ENCODE measurements around the gene DIPK1A.

The DIPK1A gene

DNA sequence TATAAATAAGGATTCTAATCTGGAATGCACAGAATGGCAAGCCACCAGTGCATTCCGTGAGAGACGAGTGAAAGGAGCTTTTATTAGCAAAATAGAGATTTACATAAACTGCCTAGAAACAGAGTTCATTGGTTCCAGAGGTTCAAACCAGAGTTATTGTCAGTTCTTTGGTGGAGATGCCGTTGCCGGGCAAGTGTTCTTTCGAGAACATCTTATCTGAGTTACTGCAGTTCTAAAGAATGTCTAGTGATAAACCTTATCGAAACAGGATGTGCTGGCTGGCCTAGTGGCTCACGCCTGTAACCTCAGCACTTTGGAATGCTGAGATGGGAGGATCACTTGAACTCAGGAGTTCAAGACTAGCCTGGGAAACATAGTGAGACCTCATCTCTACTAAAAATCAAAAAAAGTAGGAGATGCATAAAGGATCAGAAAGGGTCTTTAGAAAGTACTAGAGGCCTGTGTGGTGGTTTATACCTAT lies 156.5 kb downstream of the DIPK1A start (continued):
- TF ChIP-seq ZNF837 (tag by site-specific recombination; IDR thresholded peaks at IDR 0.05) (no peak), ZNF785 (tag by site-specific recombination; IDR thresholded peaks at IDR 0.05) (no peak), ZNF394 (tag by site-specific recombination; IDR thresholded peaks at IDR 0.05; ENCODE audit: borderline replicate concordance) (peak; percentile 37), ZBTB1 (tag by site-specific recombination; IDR thresholded peaks at IDR 0.05) (no peak), ZNF433 (tag by site-specific recombination; IDR thresholded peaks at IDR 0.05; ENCODE audit: low read depth) (no peak), ZNF629 (tag by site-specific recombination; IDR thresholded peaks at IDR 0.05) (peak; percentile 81), ZNF155 (tag by site-specific recombination; IDR thresholded peaks at IDR 0.05) (no peak), ZNF621 (tag by site-specific recombination; IDR thresholded peaks at IDR 0.05) (no peak), WT1 (tag by site-specific recombination; IDR thresholded peaks at IDR 0.05) (peak; percentile 44; the same call in 1 of the 2 replicates), ZNF624 (tag by site-specific recombination; IDR thresholded peaks at IDR 0.05) (no peak), TCF7L2 (IDR thresholded peaks at IDR 0.05; ENCODE audit: borderline replicate concordance, low read depth, low read length) (no peak), ZNF571 (tag by site-specific recombination; IDR thresholded peaks at IDR 0.05) (no peak), BCL11B (tag by site-specific recombination; IDR thresholded peaks at IDR 0.05; ENCODE audit: low read depth) (no peak), ZNF404 (tag by site-specific recombination; IDR thresholded peaks at IDR 0.05) (no peak), YY1 (tag by site-specific recombination; IDR thresholded peaks at IDR 0.05) (no peak), ZNF791 (tag by site-specific recombination; IDR thresholded peaks at IDR 0.05) (no peak), EGR2 (tag by site-specific recombination; IDR thresholded peaks at IDR 0.05; ENCODE audit: low read depth) (no peak), ZNF549 (tag by site-specific recombination; IDR thresholded peaks at IDR 0.05) (no peak), OSR2 (tag by site-specific recombination; IDR thresholded peaks at IDR 0.05) (no peak), ZFP3 (tag by site-specific recombination; IDR thresholded peaks at IDR 0.05; ENCODE audit: low read depth) (no peak), ZNF132 (tag by site-specific recombination; IDR thresholded peaks at IDR 0.05; ENCODE audit: borderline replicate concordance) (no peak), HOXD13 (CRISPR knock-in tag; IDR thresholded peaks at IDR 0.05; ENCODE audit: borderline replicate concordance) (no peak), ZNF843 (tag by site-specific recombination; IDR thresholded peaks at IDR 0.05) (peak; percentile 33; the same call in 1 of the 2 replicates), KLF1 (tag by site-specific recombination; IDR thresholded peaks at IDR 0.05) (no peak), ZNF140 (tag by site-specific recombination; IDR thresholded peaks at IDR 0.05) (no peak)
- TF ChIP-seq, protein P1, sequence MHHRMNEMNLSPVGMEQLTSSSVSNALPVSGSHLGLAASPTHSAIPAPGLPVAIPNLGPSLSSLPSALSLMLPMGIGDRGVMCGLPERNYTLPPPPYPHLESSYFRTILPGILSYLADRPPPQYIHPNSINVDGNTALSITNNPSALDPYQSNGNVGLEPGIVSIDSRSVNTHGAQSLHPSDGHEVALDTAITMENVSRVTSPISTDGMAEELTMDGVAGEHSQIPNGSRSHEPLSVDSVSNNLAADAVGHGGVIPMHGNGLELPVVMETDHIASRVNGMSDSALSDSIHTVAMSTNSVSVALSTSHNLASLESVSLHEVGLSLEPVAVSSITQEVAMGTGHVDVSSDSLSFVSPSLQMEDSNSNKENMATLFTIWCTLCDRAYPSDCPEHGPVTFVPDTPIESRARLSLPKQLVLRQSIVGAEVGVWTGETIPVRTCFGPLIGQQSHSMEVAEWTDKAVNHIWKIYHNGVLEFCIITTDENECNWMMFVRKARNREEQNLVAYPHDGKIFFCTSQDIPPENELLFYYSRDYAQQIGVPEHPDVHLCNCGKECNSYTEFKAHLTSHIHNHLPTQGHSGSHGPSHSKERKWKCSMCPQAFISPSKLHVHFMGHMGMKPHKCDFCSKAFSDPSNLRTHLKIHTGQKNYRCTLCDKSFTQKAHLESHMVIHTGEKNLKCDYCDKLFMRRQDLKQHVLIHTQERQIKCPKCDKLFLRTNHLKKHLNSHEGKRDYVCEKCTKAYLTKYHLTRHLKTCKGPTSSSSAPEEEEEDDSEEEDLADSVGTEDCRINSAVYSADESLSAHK (tag by site-specific recombination; IDR thresholded peaks at IDR 0.05): no peak
- TF ChIP-seq, protein P2, sequence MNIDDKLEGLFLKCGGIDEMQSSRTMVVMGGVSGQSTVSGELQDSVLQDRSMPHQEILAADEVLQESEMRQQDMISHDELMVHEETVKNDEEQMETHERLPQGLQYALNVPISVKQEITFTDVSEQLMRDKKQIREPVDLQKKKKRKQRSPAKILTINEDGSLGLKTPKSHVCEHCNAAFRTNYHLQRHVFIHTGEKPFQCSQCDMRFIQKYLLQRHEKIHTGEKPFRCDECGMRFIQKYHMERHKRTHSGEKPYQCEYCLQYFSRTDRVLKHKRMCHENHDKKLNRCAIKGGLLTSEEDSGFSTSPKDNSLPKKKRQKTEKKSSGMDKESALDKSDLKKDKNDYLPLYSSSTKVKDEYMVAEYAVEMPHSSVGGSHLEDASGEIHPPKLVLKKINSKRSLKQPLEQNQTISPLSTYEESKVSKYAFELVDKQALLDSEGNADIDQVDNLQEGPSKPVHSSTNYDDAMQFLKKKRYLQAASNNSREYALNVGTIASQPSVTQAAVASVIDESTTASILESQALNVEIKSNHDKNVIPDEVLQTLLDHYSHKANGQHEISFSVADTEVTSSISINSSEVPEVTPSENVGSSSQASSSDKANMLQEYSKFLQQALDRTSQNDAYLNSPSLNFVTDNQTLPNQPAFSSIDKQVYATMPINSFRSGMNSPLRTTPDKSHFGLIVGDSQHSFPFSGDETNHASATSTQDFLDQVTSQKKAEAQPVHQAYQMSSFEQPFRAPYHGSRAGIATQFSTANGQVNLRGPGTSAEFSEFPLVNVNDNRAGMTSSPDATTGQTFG (tag by site-specific recombination; IDR thresholded peaks at IDR 0.05; ENCODE audit: borderline replicate concordance): no peak
- TF ChIP-seq, protein P3, sequence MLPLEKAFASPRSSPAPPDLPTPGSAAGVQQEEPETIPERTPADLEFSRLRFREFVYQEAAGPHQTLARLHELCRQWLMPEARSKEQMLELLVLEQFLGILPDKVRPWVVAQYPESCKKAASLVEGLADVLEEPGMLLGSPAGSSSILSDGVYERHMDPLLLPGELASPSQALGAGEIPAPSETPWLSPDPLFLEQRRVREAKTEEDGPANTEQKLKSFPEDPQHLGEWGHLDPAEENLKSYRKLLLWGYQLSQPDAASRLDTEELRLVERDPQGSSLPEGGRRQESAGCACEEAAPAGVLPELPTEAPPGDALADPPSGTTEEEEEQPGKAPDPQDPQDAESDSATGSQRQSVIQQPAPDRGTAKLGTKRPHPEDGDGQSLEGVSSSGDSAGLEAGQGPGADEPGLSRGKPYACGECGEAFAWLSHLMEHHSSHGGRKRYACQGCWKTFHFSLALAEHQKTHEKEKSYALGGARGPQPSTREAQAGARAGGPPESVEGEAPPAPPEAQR (tag by site-specific recombination; IDR thresholded peaks at IDR 0.05): no peak
- TF ChIP-seq, protein P4, sequence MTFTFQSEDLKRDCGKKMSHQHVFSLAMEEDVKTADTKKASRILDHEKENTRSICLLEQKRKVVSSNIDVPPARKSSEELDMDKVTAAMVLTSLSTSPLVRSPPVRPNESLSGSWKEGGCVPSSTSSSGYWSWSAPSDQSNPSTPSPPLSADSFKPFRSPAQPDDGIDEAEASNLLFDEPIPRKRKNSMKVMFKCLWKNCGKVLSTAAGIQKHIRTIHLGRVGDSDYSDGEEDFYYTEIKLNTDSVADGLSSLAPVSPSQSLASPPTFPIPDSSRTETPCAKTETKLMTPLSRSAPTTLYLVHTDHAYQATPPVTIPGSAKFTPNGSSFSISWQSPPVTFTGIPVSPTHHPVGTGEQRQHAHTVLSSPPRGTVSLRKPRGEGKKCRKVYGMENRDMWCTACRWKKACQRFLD (tag by site-specific recombination; IDR thresholded peaks at IDR 0.05): no peak
- TF ChIP-seq, protein P5, sequence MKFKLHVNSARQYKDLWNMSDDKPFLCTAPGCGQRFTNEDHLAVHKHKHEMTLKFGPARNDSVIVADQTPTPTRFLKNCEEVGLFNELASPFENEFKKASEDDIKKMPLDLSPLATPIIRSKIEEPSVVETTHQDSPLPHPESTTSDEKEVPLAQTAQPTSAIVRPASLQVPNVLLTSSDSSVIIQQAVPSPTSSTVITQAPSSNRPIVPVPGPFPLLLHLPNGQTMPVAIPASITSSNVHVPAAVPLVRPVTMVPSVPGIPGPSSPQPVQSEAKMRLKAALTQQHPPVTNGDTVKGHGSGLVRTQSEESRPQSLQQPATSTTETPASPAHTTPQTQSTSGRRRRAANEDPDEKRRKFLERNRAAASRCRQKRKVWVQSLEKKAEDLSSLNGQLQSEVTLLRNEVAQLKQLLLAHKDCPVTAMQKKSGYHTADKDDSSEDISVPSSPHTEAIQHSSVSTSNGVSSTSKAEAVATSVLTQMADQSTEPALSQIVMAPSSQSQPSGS (tag by site-specific recombination; IDR thresholded peaks at IDR 0.05; ENCODE audit: low read depth): no peak
- TF ChIP-seq, protein P6, sequence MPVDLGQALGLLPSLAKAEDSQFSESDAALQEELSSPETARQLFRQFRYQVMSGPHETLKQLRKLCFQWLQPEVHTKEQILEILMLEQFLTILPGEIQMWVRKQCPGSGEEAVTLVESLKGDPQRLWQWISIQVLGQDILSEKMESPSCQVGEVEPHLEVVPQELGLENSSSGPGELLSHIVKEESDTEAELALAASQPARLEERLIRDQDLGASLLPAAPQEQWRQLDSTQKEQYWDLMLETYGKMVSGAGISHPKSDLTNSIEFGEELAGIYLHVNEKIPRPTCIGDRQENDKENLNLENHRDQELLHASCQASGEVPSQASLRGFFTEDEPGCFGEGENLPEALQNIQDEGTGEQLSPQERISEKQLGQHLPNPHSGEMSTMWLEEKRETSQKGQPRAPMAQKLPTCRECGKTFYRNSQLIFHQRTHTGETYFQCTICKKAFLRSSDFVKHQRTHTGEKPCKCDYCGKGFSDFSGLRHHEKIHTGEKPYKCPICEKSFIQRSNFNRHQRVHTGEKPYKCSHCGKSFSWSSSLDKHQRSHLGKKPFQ (tag by site-specific recombination; IDR thresholded peaks at IDR 0.05): no peak

Measured in HEK293 (cell line).